DMS53 treated with DMSO at 0.1 percent for 48 hours (cell line): Measurements from ENCODE around the gene GYG2.
"Not testable (repeated sequence)": the region's sequence is repeated elsewhere in the genome, so short reads cannot be mapped to it uniquely, and the experiment has no call there.

ENCODE experiments used
- DNase-seq: peaks from one replicate; lab custom pipeline; 2025; ENCODE audit not compliant: unreplicated experiment; lab: John Stamatoyannopoulos, UW

GYG2 gene

GRCh38 chrX:2812161-2812907 lies 16.4 kb upstream of the GYG2 start:
- not testable (repeated sequence) for DNase-seq

GRCh38 chrX:2817036-2817435 lies 11.7 kb upstream of the GYG2 start:
- DNase-seq: no peak

- DNase-seq: no peak
Measured at GRCh38 chrX:2819345-2820135, 9.2 kb upstream of the GYG2 start.

- no peak for DNase-seq
Measured at GRCh38 chrX:2820136-2820771, 8.5 kb upstream of the GYG2 start.

- DNase-seq: no peak
Measured at GRCh38 chrX:2823795-2824386, 4.8 kb upstream of the GYG2 start.

GRCh38 chrX:2824886-2825285 lies 3.8 kb upstream of the GYG2 start:
- DNase-seq: no peak

- DNase-seq: no peak
Measured at GRCh38 chrX:2828959-2829411, 255 bp downstream of the GYG2 start.

- DNase-seq: no peak
Measured at GRCh38 chrX:2829469-2830246, 928 bp downstream of the GYG2 start.

- DNase-seq: no peak
Measured at GRCh38 chrX:2831471-2832228, 2.9 kb downstream of the GYG2 start.

GRCh38 chrX:2837961-2838360 lies 9.2 kb downstream of the GYG2 start:
- no peak for DNase-seq

GRCh38 chrX:2840961-2841360 lies 12.2 kb downstream of the GYG2 start:
- DNase-seq: no peak

- no peak for DNase-seq
Measured at GRCh38 chrX:2841537-2841936, 12.8 kb downstream of the GYG2 start.

- DNase-seq: no peak
Measured at GRCh38 chrX:2846992-2847391, 18.3 kb downstream of the GYG2 start.

GRCh38 chrX:2848871-2849301 lies 20.2 kb downstream of the GYG2 start:
- DNase-seq: no peak

GRCh38 chrX:2854918-2855317 lies 26.2 kb downstream of the GYG2 start:
- DNase-seq: no peak

- DNase-seq: no peak
Measured at GRCh38 chrX:2855761-2856160, 27.0 kb downstream of the GYG2 start.

GRCh38 chrX:2857566-2857965 lies 28.8 kb downstream of the GYG2 start:
- DNase-seq: no peak

GRCh38 chrX:2859197-2859797 lies 30.6 kb downstream of the GYG2 start:
- DNase-seq: no peak

- no peak for DNase-seq
Measured at GRCh38 chrX:2862404-2862803, 33.7 kb downstream of the GYG2 start.

- DNase-seq: no peak
Measured at GRCh38 chrX:2863646-2864045, 34.9 kb downstream of the GYG2 start.
